Omental fat pad (tissue), 4 donors: ENCODE measurements around the gene WDR53. TPM values are rescaled to one million over a fixed set of nuclear protein-coding genes. Genes with fewer than 3 reads are reported as not detected.
A peak's percentile ranks its signal among the peaks of the same experiment; 100 is the strongest.
"Not testable (repeated sequence)": the region's sequence is repeated elsewhere in the genome, so short reads cannot be mapped to it uniquely, and the experiment has no call there.

Source experiments
- ATAC-seq: fragments of 150-250 bp; one replicate; pipeline ENCODE4 v1.9.1; 2016; ENCODE audit warnings: mild to moderate bottlenecking, moderate library complexity; ENCODE audit not compliant: low FRiP score
- DNase-seq: peaks from one replicate; pipeline ENCODE4 v3.0.0-alpha.2; 2019; ENCODE audit warnings: low spot score
- CTCF ChIP-seq, 3 donors: fragments of 450-650 bp; IDR thresholded peaks; one replicate each; pipeline ENCODE4 v1.5.1; 2016 to 2017; ENCODE audit warnings: antibody characterized with exemption in 3 of 3, mild to moderate bottlenecking in 3 of 3, moderate library complexity in 2 of 3
- total RNA-seq, 4 donors: library from RNA; depleted of rRNA; stranded (reverse); fragments of >200 nt; gene quantifications; one replicate each; pipeline ENCODE4 v1.1.0, GENCODE V29; 2016

The WDR53 gene
- 1 to 10 TPM; 2.4 to 5.6 (median 3.5) TPM for total RNA-seq

GRCh38 chr3:196568246-196569002, at the start of gene WDR53, which contains the start of gene FBXO45:
TSS of gene WDR53 (minus strand) at chr3:196568554. CDS start at chr3:196561475, 7,079 bp downstream.
TSS of gene FBXO45 (plus strand) at chr3:196568660. CDS start at chr3:196568985, 325 bp downstream.
- DNase-seq (peak; percentile 78), ATAC-seq (peak; percentile 98)
- TF ChIP-seq CTCF (IDR thresholded peaks at IDR 0.05): no peak

DNA sequence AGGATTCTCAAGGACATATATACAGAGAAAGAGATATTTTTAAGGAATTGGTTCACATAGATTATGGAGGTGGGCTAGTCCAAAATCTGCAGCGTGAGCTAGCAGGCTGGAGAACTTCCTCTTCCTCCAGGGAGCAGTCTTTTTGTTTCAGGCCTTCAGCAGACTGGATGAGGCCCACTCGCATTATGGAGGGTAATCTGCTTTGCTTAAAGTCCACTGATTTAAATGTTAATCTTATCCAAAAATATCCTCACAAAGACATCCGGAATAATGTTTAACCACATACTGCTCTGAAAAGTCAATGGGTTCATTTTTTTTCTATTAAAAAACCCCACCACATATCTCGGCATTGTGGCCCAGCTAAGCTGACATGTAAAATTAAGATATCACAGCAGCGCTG, 48.9 kb upstream of the WDR53 start:
- ATAC-seq: no peak
- DNase-seq: no peak

DNA sequence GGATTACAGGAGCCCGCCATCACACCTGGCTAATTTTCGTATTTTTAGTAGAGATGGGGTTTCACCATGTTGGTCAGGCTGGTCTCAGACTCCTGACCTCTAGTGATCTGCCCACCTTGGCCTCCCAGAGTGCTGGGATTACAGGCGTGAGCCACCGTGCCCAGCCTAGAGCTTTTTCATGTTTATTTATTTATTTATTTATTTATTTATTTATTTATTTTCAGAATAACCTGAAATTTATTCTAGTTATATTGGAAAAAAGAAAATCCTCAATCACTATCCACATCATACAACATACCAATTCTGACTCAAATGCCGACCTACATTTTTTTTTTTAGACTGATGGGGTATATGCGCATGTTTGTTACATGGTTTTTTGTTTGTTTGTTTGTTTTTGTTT, 46.9 kb upstream of the WDR53 start:
- DNase-seq, ATAC-seq: not testable (repeated sequence)

More for the DNA sequence above, 48.9 kb upstream of the WDR53 start:
- no peak for TF ChIP-seq CTCF (IDR thresholded peaks at IDR 0.05)

DNA sequence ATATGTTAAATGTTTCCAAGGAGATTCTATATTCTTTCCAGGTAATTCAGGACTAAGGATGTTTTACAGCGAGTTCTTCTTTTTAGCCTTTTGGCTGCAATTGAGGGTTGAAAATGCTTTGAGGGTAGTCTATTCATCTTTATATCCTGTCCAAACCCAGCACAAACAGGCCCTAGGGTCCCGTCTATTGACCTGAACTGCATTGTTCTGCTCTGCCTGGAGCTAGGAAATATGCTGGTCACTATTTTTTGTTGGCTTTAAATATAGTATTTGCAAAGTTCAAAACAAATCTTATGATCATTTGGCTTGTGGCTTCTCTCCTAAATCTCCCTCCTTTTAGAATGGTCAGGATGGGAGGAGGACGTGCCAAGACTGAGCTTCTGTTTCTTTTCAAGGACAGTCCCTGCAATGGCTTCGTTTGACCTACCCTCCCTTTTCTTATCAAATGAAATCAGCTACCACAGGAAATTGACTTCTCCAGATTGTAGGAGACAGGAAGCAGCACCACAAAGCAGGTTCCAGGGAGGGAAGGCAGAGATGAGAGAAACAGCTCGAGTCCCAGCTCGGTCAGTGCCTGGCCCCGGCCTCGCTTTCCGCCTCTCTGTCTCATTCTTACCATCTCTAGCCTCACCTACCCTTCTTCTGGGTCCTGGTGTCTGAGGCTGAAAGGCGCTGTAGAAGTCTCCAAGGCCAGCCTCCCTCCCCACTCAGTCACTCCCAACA, 43.6 kb upstream of the WDR53 start:
- ATAC-seq: no peak
- DNase-seq: no peak
- no peak for TF ChIP-seq CTCF (IDR thresholded peaks at IDR 0.05)

DNA sequence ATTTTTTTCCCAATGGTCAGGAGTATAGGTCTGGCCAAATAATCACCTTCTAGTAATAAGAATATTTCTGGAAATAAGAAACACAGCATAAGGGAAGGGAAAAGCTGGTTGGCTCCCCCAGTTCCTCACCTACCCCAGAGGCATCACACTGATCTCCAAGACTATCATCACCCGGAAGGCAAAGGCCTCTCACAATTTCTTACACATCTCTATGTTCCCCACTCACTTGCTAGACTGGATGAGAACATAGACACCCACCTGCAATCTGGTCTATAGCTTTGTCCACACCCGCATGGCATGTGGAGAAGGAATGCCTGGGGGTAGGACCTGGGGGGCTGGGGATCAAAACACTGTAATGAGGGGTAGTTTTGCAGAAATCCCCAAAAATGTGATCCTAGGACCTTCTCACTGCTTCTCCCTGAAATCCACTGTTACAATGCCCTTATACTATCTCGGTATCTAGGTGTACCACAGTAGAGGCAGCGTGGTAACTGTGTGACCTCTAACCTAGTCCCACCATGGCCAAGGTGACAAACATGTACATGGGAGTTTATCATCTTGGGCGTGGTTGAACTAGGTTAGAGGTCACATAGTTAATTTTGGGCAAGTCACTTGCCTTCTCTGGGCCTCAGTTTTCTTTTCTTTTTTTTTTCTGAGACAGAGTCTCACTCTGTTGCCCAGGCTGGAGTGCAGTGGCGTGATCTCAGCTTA, 41.6 kb upstream of the WDR53 start:
- DNase-seq: no peak
- ATAC-seq: no peak
- TF ChIP-seq CTCF (IDR thresholded peaks at IDR 0.05): no peak

DNA sequence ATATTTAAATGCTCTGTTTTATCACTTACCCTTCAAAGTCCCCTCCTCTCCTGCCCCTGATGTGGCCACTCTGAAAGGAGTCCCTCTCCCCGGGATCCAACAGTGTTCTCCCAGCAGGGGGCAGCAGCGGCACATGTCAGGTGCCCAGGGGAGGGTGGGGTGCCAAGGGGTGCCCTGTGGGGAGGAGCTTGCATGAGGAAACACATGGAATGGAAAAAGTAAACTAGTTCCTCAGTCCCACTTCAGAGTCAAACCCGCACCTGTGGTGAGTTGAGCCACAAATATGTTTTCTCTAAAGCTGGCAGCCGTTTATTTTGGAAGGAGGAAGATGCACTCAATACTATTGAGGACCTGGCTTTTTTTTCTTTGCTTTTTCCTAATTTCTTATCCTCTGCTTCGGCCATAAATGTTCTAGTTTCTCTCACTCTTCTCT, 41.0 kb upstream of the WDR53 start:
- DNase-seq: peak; percentile 84
- peak in 1 of 3 donors; percentile 50 for TF ChIP-seq CTCF (IDR thresholded peaks at IDR 0.05)
- ATAC-seq: peak; percentile 93

- ATAC-seq (no peak), DNase-seq (no peak)
- no peak for TF ChIP-seq CTCF (IDR thresholded peaks at IDR 0.05)
These were observed 40.3 kb upstream of the WDR53 start for GRCh38 chr3:196608693-196609092.
